ENCODE data around the gene SLC16A11. TPM values are rescaled to one million over a fixed set of nuclear protein-coding genes. Genes with fewer than 3 reads are reported as not detected.
"Not testable (repeated sequence)": the region's sequence is repeated elsewhere in the genome, so short reads cannot be mapped to it uniquely, and the experiment has no call there.

Gene SLC16A11
- total and polyA plus RNA-seq, 4 donors, result 1.9 to 8.9 (median 6.5) TPM

- no peak overlapping the region for H3K4me3 ChIP-seq
- H3K4me1 ChIP-seq (ENCODE audit: control insufficient read depth in 5 of 5, insufficient read depth in 5 of 5, low read length in 5 of 5), result peaks cover 0 to 12% (median 0%) of the 10 kb centered on the region in 5 donors
- H3K27me3 ChIP-seq (ENCODE audit: control insufficient read depth in 3 of 3, insufficient read depth in 3 of 3, low read length in 2 of 3), result peaks cover 0 to 29% (median 0%) of the 10 kb centered on the region in 3 donors
- DNase-seq (no peak), ATAC-seq (ENCODE audit: insufficient read depth, low FRiP score) (no peak)
- H3K9ac ChIP-seq (ENCODE audit: insufficient read depth in 1 of 2, low read length in 2 of 2), result no peak overlapping the region
- no peaks in the 10 kb centered on the region for H3K9me3 ChIP-seq (ENCODE audit: control insufficient read depth in 4 of 4, insufficient read depth in 3 of 4, low read length in 3 of 4)
- H3K36me3 ChIP-seq (ENCODE audit: control insufficient read depth in 4 of 4, insufficient read depth in 4 of 4, low read length in 4 of 4), result peaks cover 0 to 23% (median 3%) of the 10 kb centered on the region in 4 donors
- WGBS, 2 donors, result 78 to 85% methylated on average over 10 of the region's 10 CpGs
- TF ChIP-seq, protein P1, sequence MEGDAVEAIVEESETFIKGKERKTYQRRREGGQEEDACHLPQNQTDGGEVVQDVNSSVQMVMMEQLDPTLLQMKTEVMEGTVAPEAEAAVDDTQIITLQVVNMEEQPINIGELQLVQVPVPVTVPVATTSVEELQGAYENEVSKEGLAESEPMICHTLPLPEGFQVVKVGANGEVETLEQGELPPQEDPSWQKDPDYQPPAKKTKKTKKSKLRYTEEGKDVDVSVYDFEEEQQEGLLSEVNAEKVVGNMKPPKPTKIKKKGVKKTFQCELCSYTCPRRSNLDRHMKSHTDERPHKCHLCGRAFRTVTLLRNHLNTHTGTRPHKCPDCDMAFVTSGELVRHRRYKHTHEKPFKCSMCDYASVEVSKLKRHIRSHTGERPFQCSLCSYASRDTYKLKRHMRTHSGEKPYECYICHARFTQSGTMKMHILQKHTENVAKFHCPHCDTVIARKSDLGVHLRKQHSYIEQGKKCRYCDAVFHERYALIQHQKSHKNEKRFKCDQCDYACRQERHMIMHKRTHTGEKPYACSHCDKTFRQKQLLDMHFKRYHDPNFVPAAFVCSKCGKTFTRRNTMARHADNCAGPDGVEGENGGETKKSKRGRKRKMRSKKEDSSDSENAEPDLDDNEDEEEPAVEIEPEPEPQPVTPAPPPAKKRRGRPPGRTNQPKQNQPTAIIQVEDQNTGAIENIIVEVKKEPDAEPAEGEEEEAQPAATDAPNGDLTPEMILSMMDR (IDR thresholded peaks at IDR 0.05; ENCODE audit: control extremely low read depth, extremely low read depth), result no peak
- no peak overlapping the region for H3K27ac ChIP-seq (ENCODE audit: low read depth in 1 of 2, low read length in 1 of 2)
Measured at GRCh38 chr17:6994118-6994598, 49.7 kb downstream of the SLC16A11 start.

DNA sequence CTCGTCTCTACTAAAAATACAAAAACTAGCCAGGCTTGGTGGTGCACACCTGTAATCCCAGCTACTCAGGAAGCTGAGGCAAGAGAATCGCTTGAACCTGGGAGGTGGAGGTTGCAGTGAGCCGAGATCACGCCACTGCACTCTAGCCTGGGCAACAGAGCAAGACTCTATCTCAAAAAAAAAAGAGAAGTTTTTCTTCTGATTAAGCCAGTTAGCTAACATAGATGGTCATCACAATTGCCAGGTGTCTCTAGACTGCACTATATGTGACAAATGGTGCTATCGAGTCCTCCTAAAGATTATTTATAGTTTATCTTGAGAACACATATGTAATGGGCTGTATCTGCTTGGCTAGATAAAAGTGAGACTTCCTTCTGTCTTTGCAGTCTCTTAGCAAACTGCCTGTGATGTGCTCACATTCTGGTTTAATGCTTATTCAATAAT is 50.3 kb downstream of the SLC16A11 start:
- not testable (repeated sequence) for ATAC-seq (ENCODE audit: insufficient read depth, low FRiP score); H3K9me3 ChIP-seq (ENCODE audit: control insufficient read depth in 4 of 4, insufficient read depth in 3 of 4, low read length in 3 of 4); DNase-seq; H3K27ac ChIP-seq (ENCODE audit: low read depth in 1 of 2, low read length in 1 of 2); H3K9ac ChIP-seq (ENCODE audit: insufficient read depth in 1 of 2, low read length in 2 of 2); H3K4me3 ChIP-seq
- H3K4me1 ChIP-seq (ENCODE audit: control insufficient read depth in 5 of 5, insufficient read depth in 5 of 5, low read length in 5 of 5), result peaks cover 0 to 12% (median 0%) of the 10 kb centered on the region in 5 donors
- H3K36me3 ChIP-seq (ENCODE audit: control insufficient read depth in 4 of 4, insufficient read depth in 4 of 4, low read length in 4 of 4), result peaks cover 0 to 18% (median 1%) of the 10 kb centered on the region in 4 donors
- 69 to 71% methylated on average over 5 of the region's 5 CpGs for WGBS, 2 donors
- H3K27me3 ChIP-seq (ENCODE audit: control insufficient read depth in 3 of 3, insufficient read depth in 3 of 3, low read length in 2 of 3), result peaks cover 0 to 29% (median 0%) of the 10 kb centered on the region in 3 donors

Small RNAs within 50 kb of the gene (small RNA-seq; reads per million reads assigned to genes)
- gene AC120057.1 (ENCODE audit: low replicate concordance), result not detected

Other genes with a start within 250 kb of the SLC16A11 start
- 10 to 100 TPM; 18.5 to 24.8 TPM for gene TEKT1, start 212.4 kb downstream of the SLC16A11 start, total RNA-seq
- 10 to 100 TPM in 1 of 2 donors, 1 to 10 TPM in 1; 9.3 to 11.3 TPM for gene TEKT1, start 212.4 kb downstream of the SLC16A11 start, polyA plus RNA-seq
- under 1 TPM; 0.21 to 0.68 TPM for gene ALOX12, start 48.0 kb downstream of the SLC16A11 start, total RNA-seq
- under 1 TPM; 0.22 to 0.95 TPM for gene ALOX12, start 48.0 kb downstream of the SLC16A11 start, polyA plus RNA-seq
- 100 to 1,000 TPM; 118 to 270 TPM for gene RNASEK, start 31.5 kb downstream of the SLC16A11 start, total RNA-seq
- 100 to 1,000 TPM; 528 to 550 TPM for gene RNASEK, start 31.5 kb downstream of the SLC16A11 start, polyA plus RNA-seq
- 10 to 100 TPM; 15.6 to 55.6 TPM for gene BCL6B, start 21.0 kb downstream of the SLC16A11 start, total RNA-seq
- gene BCL6B, start 21.0 kb downstream of the SLC16A11 start, polyA plus RNA-seq, result 10 to 100 TPM; 14.5 to 15.4 TPM
- 10 to 100 TPM in 1 of 2 donors, 1 to 10 TPM in 1; 1.3 to 23.6 TPM for gene SLC16A13, start 8.1 kb downstream of the SLC16A11 start, total RNA-seq
- 1 to 10 TPM; 4.8 to 7.9 TPM for gene SLC16A13, start 8.1 kb downstream of the SLC16A11 start, polyA plus RNA-seq
- 1 to 10 TPM; 3.7 to 5.2 TPM for gene CLEC10A, start 36.2 kb upstream of the SLC16A11 start, total RNA-seq
- gene CLEC10A, start 36.2 kb upstream of the SLC16A11 start, polyA plus RNA-seq, result 10 to 100 TPM; 12.7 to 18.4 TPM
- gene ASGR2, start 70.7 kb upstream of the SLC16A11 start, total RNA-seq, result 1 to 10 TPM; 1.6 to 1.7 TPM
- gene ASGR2, start 70.7 kb upstream of the SLC16A11 start, polyA plus RNA-seq, result 10 to 100 TPM in 1 of 2 donors, 1 to 10 TPM in 1; 3.5 to 12.0 TPM
- 1 to 10 TPM; 5.9 to 7.0 TPM for gene ASGR1, start 135.3 kb upstream of the SLC16A11 start, total RNA-seq
- gene ASGR1, start 135.3 kb upstream of the SLC16A11 start, polyA plus RNA-seq, result 10 to 100 TPM in 1 of 2 donors, 1 to 10 TPM in 1; 5.9 to 11.2 TPM
- 10 to 100 TPM; 17.1 to 20.1 TPM for gene DLG4, start 175.7 kb upstream of the SLC16A11 start, total RNA-seq
- gene DLG4, start 175.7 kb upstream of the SLC16A11 start, polyA plus RNA-seq, result 10 to 100 TPM; 10.0 to 13.4 TPM
- gene ACADVL, start 175.8 kb upstream of the SLC16A11 start, total RNA-seq, result 100 to 1,000 TPM; 158 to 679 TPM
- 100 to 1,000 TPM; 412 to 774 TPM for gene ACADVL, start 175.8 kb upstream of the SLC16A11 start, polyA plus RNA-seq
- gene DVL2, start 190.4 kb upstream of the SLC16A11 start, total RNA-seq, result 10 to 100 TPM; 45.3 to 57.5 TPM
- 10 to 100 TPM; 22.2 to 25.1 TPM for gene DVL2, start 190.4 kb upstream of the SLC16A11 start, polyA plus RNA-seq
- 10 to 100 TPM; 25.4 to 27.3 TPM for gene PHF23, start 195.4 kb upstream of the SLC16A11 start, total RNA-seq
- gene PHF23, start 195.4 kb upstream of the SLC16A11 start, polyA plus RNA-seq, result 10 to 100 TPM; 27.2 to 40.5 TPM
- 100 to 1,000 TPM; 315 to 496 TPM for gene GABARAP, start 198.4 kb upstream of the SLC16A11 start, total RNA-seq
- 1,000 to 10,000 TPM in 1 of 2 donors, 100 to 1,000 TPM in 1; 874 to 1,149 TPM for gene GABARAP, start 198.4 kb upstream of the SLC16A11 start, polyA plus RNA-seq
- 100 to 1,000 TPM in 1 of 2 donors, 10 to 100 TPM in 1; 76.0 to 126 TPM for gene CTDNEP1, start 207.6 kb upstream of the SLC16A11 start, total RNA-seq
- 100 to 1,000 TPM in 1 of 2 donors, 10 to 100 TPM in 1; 72.5 to 105 TPM for gene CTDNEP1, start 207.6 kb upstream of the SLC16A11 start, polyA plus RNA-seq
- gene ELP5, start 208.1 kb upstream of the SLC16A11 start, total RNA-seq, result 10 to 100 TPM; 19.8 to 39.3 TPM
- gene ELP5, start 208.1 kb upstream of the SLC16A11 start, polyA plus RNA-seq, result 10 to 100 TPM; 34.0 to 63.2 TPM
- gene CLDN7, start 218.4 kb upstream of the SLC16A11 start, total RNA-seq, result 100 to 1,000 TPM; 117 to 171 TPM
- 100 to 1,000 TPM; 119 to 199 TPM for gene CLDN7, start 218.4 kb upstream of the SLC16A11 start, polyA plus RNA-seq
- gene SLC2A4, start 237.6 kb upstream of the SLC16A11 start, total RNA-seq, result 1 to 10 TPM; 1.2 to 2.0 TPM
- gene SLC2A4, start 237.6 kb upstream of the SLC16A11 start, polyA plus RNA-seq, result 1 to 10 TPM; 1.1 to 1.3 TPM